8988T (cell line): ENCODE data around the gene RECK.
"Not testable (repeated sequence)": the region's sequence is repeated elsewhere in the genome, so short reads cannot be mapped to it uniquely, and the experiment has no call there.

Source experiments
- DNase-seq: peaks from one replicate; pipeline ENCODE4 v3.0.0; 2011

The RECK gene

DNA sequence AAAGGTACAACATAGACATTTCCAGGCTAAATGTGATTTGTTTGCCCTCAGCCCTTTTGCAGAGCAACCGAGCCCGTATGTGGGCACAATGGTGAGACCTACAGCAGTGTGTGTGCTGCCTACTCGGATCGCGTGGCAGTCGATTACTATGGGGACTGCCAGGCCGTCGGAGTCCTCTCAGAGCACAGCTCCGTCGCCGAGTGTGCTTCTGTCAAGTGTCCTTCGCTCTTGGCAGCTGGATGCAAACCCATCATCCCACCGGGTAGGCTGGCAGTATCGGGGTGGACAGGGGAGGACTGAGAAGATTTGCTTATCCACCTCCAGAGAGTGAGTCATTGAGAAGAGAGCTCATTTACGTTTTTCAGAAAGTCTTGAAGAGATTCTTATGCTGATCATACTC is 82.0 kb downstream of the RECK start:
- no peak for DNase-seq

DNA sequence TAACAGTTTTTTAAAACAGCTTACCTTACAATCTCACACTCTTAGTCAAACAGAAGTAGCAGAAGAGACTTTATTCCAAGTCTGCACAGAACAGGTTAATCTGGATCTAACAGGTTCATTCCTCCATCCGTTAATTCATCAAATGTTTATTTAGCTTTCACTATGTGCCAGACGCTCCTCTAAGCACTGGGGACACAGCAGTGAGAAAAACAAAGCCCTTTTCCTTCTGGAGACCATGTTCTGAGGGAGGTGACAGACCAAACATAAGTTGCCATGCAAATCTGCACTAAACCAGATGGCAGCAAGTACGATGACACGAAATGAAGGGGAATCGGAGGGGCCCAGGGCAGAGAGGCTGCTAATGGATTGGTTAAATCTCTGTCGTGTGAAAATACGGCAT is 82.8 kb downstream of the RECK start:
- no peak for DNase-seq

GRCh38 chr9:36120705-36121104 is 84.0 kb downstream of the RECK start:
- no peak for DNase-seq

DNA sequence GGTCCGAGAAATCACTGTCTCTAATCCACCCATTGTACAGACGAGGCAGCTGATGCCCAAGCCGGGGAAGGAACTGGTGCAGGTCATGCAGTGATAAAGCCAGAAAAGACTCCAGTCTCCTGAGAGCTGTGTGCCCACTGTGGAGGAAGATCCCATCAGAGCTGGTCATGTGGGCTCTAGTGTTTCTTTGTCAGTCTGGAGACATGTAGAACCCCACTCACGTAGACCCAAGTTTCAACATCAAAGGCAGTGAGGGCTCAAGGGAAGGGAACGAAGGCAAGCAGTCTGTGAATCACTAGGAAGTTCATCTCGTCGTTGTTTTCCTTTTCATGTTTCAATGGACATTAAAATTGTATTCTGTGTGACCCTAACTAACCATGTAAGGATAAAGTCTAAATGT is 85.3 kb downstream of the RECK start:
- no peak for DNase-seq

- DNase-seq = no peak
These were observed 86.8 kb downstream of the RECK start for GRCh38 chr9:36123515-36123914.

DNA sequence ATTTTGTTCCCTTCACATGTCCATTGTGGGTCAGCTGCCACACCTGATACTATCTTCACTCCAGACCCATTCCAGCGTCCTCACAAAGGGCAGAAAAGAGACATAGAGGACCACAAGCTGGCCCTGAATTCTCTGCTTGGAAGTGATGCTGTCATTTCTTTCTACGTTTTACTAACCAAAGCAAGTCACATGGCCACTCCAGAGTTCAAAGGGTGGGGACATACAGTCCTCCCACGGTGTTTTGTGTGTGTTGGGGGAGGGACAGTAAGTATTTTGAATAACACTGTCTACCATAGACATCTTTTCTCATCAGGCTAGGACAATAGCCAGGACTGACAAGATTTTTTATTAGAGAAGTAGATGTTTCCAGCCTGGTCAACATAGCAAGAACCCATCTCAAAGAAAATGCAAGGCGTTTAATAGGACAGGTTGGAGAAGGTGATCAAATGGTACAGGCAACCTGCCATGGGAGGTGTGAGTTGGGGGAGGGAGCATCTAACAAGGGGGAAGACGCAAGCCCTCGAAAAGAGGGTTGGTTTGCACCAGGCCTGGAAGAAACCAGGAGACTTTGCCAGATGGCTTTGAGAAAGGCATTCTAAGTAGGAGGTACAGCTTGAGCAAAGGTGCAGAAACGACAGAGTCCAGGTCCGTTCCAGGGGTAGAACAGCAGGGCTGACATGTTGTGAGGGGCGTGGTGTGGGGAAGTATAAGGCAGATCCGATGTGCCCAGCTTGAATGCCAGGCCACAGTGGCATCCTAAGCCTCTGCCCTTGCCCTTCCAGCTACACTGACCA is 88.5 kb downstream of the RECK start:
- no peak for DNase-seq

DNA sequence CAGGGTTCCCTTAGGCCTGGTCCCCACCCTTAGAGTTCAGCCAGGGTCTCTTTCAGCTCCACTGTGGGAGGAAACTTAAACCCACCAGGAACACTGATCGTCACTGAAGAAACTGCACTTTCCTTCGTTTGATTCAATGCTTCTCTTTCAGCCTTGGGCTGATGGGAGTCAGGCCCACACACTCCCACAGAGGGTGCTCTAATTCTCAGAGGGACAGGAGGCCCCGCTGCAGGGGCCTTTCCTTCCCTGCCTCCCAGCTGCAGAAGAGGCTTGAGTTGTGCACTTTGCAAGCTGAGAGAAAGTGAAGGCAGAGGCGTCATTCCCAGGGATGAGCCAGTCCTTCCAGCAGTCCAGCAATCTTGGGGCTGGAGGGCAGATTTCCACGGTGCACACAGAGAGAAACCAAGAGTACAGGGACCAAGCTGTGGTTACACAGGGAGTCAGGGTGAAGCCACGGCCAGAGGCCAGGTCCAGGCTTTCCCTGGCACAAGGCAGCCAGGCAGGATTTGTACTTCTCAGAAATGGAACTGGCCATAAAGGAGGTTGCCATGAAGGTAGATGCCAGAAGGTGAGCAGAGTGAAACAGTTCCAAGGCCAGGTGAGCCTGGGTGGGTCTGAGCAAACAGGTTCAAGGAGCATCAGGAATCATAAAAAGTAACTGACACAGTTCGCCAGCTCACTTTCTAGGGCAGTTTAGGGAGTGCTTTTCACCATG is 89.5 kb downstream of the RECK start:
- DNase-seq = no peak

GRCh38 chr9:36127652-36128244 is 91.0 kb downstream of the RECK start:
- DNase-seq = no peak

GRCh38 chr9:36128349-36128748 is 91.6 kb downstream of the RECK start:
- DNase-seq = no peak

GRCh38 chr9:36129139-36129538 is 92.4 kb downstream of the RECK start:
- DNase-seq = no peak

- not testable (repeated sequence) for DNase-seq
These were observed 95.0 kb downstream of the RECK start for GRCh38 chr9:36131666-36132065.

- DNase-seq = no peak
These were observed 95.4 kb downstream of the RECK start for GRCh38 chr9:36132086-36132485.

GRCh38 chr9:36134761-36135505 is 98.2 kb downstream of the RECK start:
- no peak for DNase-seq

DNA sequence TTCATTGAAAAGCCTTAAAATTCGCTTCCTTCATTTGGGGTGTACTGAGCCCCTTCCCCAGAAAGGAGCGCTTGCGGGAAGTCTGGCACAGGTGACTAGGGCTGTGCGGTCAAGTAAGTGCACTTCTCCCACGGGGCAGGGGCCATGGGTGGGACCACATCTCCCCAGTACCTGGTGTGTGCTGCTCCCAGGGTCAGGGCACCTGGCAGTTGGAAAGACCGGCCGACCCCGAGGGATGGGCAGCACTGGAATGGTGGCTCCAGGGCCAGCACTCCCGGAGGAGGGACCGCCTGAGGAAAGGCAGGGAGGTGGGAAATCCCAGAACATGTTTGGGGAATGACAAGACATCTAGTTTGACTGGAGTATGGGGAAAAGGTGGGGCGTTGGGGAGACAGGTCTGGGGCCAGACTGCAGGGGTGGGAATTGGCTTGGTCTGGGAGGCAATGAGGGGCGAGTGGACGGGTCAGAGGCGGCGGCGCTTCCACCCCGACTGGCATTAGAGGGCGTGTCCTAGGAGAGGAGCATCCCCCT is 99.1 kb downstream of the RECK start:
- no peak for DNase-seq

DNA sequence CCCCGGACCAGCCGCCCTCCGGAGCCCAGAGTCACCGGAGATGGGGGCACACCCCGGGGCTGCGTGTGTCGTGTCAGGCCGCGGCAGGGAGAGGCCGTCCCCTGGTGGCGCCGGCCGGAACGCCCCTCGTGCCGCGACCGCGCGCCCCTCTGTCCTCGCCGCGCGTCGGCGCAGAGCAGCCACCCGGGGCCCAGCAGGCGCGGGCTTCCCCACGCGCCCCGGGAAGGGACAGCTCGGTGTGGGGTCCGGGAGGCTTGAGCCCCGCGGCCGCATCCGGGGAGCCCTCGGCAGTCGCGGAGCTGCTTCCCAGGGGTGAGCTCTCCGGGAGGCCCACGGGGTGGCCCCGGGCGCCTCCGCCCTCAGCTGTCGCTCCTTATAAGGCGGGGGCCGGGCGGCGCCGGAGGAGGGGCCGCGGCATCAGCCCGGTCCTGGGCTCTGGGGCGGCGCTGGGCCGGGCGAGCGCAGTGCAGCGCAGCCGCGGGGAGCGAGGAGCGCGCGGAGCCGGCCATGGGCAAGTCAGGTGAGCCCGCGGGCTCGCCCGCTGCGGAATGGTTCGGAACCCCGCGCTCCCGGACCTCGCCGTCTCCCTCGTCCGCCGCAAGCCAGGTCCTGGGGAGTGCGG is 99.7 kb downstream of the RECK start, which contains the start of gene GLIPR2:
TSS of gene GLIPR2 (plus strand) at position 462 of the 622 bp plus-strand sequence. CDS start at position 508, 46 bp downstream.
- peak; percentile 97 for DNase-seq

DNA sequence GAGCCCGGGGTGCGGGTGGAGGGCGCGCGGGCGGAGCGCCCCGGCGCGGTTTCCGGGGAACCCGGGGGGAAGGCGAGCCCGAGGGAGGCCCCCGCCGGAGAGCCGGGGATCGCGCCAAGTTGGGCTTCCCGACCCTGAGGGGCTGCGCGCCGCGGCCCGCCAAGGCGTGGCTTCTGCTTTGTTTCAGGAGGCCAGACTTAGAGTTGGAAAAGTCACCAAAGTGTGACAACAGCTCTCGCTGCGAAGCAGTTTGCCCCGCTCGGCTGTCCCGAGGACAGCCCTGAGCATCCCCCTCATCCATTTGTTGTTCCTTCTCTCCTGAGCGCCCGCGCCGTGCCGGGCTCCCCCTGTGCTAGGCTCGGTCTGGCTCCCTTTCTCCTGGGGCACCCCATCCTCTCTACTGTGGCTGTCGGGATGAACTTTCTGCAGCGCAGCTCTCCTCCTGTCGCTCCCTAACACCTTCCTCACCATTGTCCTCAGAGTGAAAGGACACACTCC is 100.2 kb downstream of the RECK start:
- DNase-seq = no peak

- DNase-seq = no peak
These were observed 100.8 kb downstream of the RECK start for GRCh38 chr9:36137392-36138004.

GRCh38 chr9:36138496-36138895 is 101.8 kb downstream of the RECK start:
- DNase-seq = no peak

GRCh38 chr9:36138901-36139300 is 102.2 kb downstream of the RECK start:
- no peak for DNase-seq

DNA sequence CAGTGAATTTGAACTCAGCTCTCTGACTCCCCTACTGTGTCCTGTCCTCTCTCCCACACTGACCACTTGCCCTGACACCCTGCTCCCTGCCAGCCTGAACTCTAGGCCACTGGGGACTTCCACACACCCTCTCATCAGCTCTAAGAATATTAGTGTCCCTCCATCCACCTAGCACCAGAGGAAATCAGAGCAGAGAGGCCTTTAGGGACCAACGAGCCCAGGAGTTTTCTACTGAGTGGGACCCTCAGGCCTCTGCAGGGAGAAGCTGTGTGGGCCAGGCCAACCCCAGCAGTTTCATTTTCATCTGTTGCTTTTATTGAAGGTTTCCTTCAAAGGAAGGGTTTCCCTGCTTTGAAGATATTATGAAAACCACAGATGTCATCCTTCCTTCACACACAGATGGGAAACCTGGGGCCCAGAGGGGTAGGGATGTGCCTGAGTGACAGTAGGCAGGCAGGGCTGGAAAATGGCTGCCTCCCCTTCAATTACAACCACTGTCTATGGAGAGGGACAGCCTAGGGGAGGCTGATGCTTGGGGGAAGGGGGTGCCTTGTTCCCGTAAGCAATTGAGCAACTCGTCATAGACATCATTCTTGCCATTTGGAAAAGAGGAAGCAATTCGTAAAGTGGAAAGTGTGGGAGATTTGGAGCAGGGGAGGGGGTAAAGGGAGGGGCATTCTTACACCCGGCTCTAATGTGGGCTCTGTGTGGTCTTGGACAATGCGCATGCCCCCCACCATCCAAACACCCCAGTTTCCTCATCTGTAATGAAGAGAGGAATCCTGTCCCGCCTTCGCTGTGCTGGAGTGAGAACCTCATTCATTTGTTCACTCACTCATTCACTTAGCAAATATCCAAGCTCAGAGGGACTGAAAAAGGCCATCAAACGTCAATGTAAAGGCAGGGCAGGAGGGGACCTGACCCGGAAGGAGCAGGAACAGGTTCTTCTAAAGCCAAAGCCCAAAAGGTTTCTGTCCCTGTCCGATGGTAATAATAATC is 103.7 kb downstream of the RECK start:
- DNase-seq = no peak
